ENCODE measurements around the gene COL17A1. TPM values are rescaled to one million over a fixed set of nuclear protein-coding genes. Genes with fewer than 3 reads are reported as not detected.

Gene COL17A1
- total and polyA plus RNA-seq, 2 of the 13 experiments (the other 11 are each of a cell fraction or from before 2014, with no cell fraction given): 0.03 TPM; not detected in 1

- no peak for FAIRE-seq
- Histone ChIP-seq H3K4me3 (replicated peaks in 1 of 3; ENCODE audit: insufficient read depth in 1 of 3, low read depth in 2 of 3, low read length in 3 of 3) (peak overlapping the region; percentile 73 to 83 (median 77)), H3K36me3 (replicated peaks in 1 of 2; ENCODE audit: control insufficient read depth in 1 of 2, insufficient read depth in 2 of 2, low read length in 2 of 2) (no peaks in the 10 kb centered on the region), H3K9ac (ENCODE audit: insufficient read depth, low read depth, low read length) (peak overlapping the region; percentile 88), H3K27ac (ENCODE audit: extremely low read length, insufficient read depth, low read length) (peak overlapping the region; percentile 66), H3K9me3 (ENCODE audit: low read length) (no peaks in the 10 kb centered on the region), H3K4me1 (ENCODE audit: insufficient read depth, low read length) (peaks cover 23% of the 10 kb centered on the region), H3K79me2 (ENCODE audit: insufficient read depth, low read length) (no peaks in the 10 kb centered on the region), H3K4me2 (ENCODE audit: low read depth, low read length) (peak overlapping the region; percentile 66), H2AFZ (ENCODE audit: low read length) (peak overlapping the region; percentile 57), H3K27me3 (ENCODE audit: control insufficient read depth in 1 of 2, insufficient read depth in 2 of 2, low read length in 2 of 2) (peaks cover 0 to 2% of the 10 kb centered on the region in 2 experiments; a peak in 1 of 5 replicates), H4K20me1 (ENCODE audit: insufficient read depth, low read length) (no peaks in the 10 kb centered on the region)
- in situ Hi-C loops (cut with HindIII; ENCODE audit: extremely low pct_ligation_motif_present, low pct_unique_long_range_greater_than_20kb): loop anchor here (5.0 kb wide), 1 partner anchor 235 kb away; no protein-coding TSS in a partner anchor
- ChIA-PET POLR2A (interaction anchor here (0.6 to 2.2 kb wide), 11 partner anchors 12 to 205 kb away, joined by 3 to 16 read pairs (median 3); partner anchors contain the start of genes CFAP43, GSTO1, SLK and STN1), CTCF (ENCODE audit: low intra/inter-chr PET ratio, low total read pairs) (no interaction called here)
- intact Hi-C loops (cut with micrococcal nuclease; ENCODE audit: unreplicated experiment): loop anchor here (5.0 to 10.0 kb wide), 5 partner anchors 85 to 225 kb away; partner anchors contain the start of genes GSTO1, SLK and STN1
- WGBS (ENCODE audit: low lambda C conversion rate): 16% methylated on average over 20 of the region's 23 CpGs
- TSS peak; percentile 77 for BruUV-seq (replicated peaks)
- no peak for DNase-seq (ENCODE audit: low spot score)
- ATAC-seq: no peak; the same call in 2 of the 3 replicates
- no peak for TF ChIP-seq ZNF615 (CRISPR knock-in tag; IDR thresholded peaks at IDR 0.05; ENCODE audit: borderline replicate concordance)
- no peak for TF ChIP-seq MATR3 (CRISPR knock-in tag; IDR thresholded peaks at IDR 0.05)
- TF ChIP-seq ZNF337 (CRISPR knock-in tag; IDR thresholded peaks at IDR 0.05; ENCODE audit: borderline replicate concordance, low read depth): 0 out of 2 replicates have a peak, but pooled peaks have one; percentile 19
- no peak for TF ChIP-seq MYNN (CRISPR knock-in tag; IDR thresholded peaks at IDR 0.05; ENCODE audit: low read depth)
- TF ChIP-seq ZNF282 (IDR thresholded peaks at IDR 0.05; ENCODE audit: partially characterized antibody): no peak
- 0 out of 2 replicates have a peak, but pooled peaks have one; percentile 6 for TF ChIP-seq MYPOP (CRISPR knock-in tag; IDR thresholded peaks at IDR 0.05)
- TF ChIP-seq HBP1 (CRISPR knock-in tag; IDR thresholded peaks at IDR 0.05; ENCODE audit: low read depth): 0 out of 2 replicates have a peak, but pooled peaks have one; percentile 14
- TF ChIP-seq MED13 (CRISPR knock-in tag; IDR thresholded peaks at IDR 0.05): 0 out of 2 replicates have a peak, but pooled peaks have one; percentile 21
- 0 out of 2 replicates have a peak, but pooled peaks have one; percentile 3 for TF ChIP-seq KLF13 (CRISPR knock-in tag; IDR thresholded peaks at IDR 0.05)
- TF ChIP-seq ZNF607 (CRISPR knock-in tag; IDR thresholded peaks at IDR 0.05; ENCODE audit: borderline replicate concordance): peak; percentile 58; the same call in 1 of the 2 replicates
- TF ChIP-seq ZBTB2 (CRISPR knock-in tag; IDR thresholded peaks at IDR 0.05; ENCODE audit: low read depth): no peak
- TF ChIP-seq SMAD9 (CRISPR knock-in tag; IDR thresholded peaks at IDR 0.05): no peak
- peak; percentile 17; the same call in 1 of the 2 replicates for TF ChIP-seq ZNF503 (CRISPR knock-in tag; IDR thresholded peaks at IDR 0.05)
- 0 out of 2 replicates have a peak, but pooled peaks have one; percentile 80 for TF ChIP-seq NCOA1 (CRISPR knock-in tag; IDR thresholded peaks at IDR 0.05)
- TF ChIP-seq ZNF260 (CRISPR knock-in tag; IDR thresholded peaks at IDR 0.05; ENCODE audit: borderline replicate concordance, low read depth): no peak
- 0 out of 2 replicates have a peak, but pooled peaks have one; percentile 1 for TF ChIP-seq ZNF816 (CRISPR knock-in tag; IDR thresholded peaks at IDR 0.05; ENCODE audit: borderline replicate concordance)
These were observed 36.8 kb upstream of the COL17A1 start for GRCh38 chr10:104122225-104123107.
